Motor neuron (in vitro differentiated cells): Measurements from ENCODE around the gene ADRA2B. TPM values are rescaled to one million over a fixed set of nuclear protein-coding genes. Genes with fewer than 3 reads are reported as not detected.

Experiments used
- ATAC-seq, 8 experiments: fragments of 200-7000 bp; cut with Tn5 transposase; replicated peaks in 6 of 8; 2 replicates each; pipeline ENCODE4 v1.8.0; 2021; ENCODE audit warnings: mild to moderate bottlenecking in 8 of 8, moderate library complexity in 8 of 8
- H3K27ac ChIP-seq, 2 donors: fragments of 250-450 bp; sonication (Bioruptor Pico); 2 replicates each; pipeline ENCODE4 v1.9.0; 2021; ENCODE audit warnings: antibody characterized with exemption in 2 of 2, mild to moderate bottlenecking in 2 of 2, moderate library complexity in 1 of 2
- H3K4me1 ChIP-seq, 2 donors: fragments of 250-450 bp; sonication (Bioruptor Pico); replicated peaks in 1 of 2; 2 replicates each; pipeline ENCODE4 v1.6.1; 2021; ENCODE audit warnings: antibody characterized with exemption in 2 of 2, mild to moderate bottlenecking in 2 of 2, moderate library complexity in 1 of 2
- H3K4me3 ChIP-seq, 5 donors: fragments of 250-450 bp; sonication (Bioruptor Pico); 2 replicates each; pipeline ENCODE4 v1.9.0; 2021; ENCODE audit warnings: antibody characterized with exemption in 5 of 5, mild to moderate bottlenecking in 5 of 5, moderate library complexity in 4 of 5
- WGBS, 10 experiments: fragments of 450-650 bp; shearing (Covaris generic); methylation state at CpG; one replicate each; pipeline ENCODE4 v1.0.0; 2022; 5-methylcytosine and 5-hydroxymethylcytosine counted together
- in situ Hi-C, 9 experiments: fragments of 400-800 bp; cut with MboI; loops; one replicate each; pipeline ENCODE4 v1.15.0; 2021; ENCODE audit warnings: low sequenced_read_pairs in 9 of 9, low pct_unique_long_range_greater_than_20kb in 2 of 9; ENCODE audit not compliant: unreplicated experiment in 9 of 9
- total RNA-seq, 8 experiments: library from RNA; unstranded; fragments of 300-600 nt; gene quantifications; 2 replicates each; pipeline versions ENCODE4 v1.2.3 to v1.2.4, GENCODE V29; 2022

The ADRA2B gene
- total RNA-seq, 8 experiments from 2014 or later = 0.09 to 0.81 (median 0.20) TPM; not detected in 1

- H3K4me3 ChIP-seq = no peak overlapping the region
- ATAC-seq = peak in 5 of 8 experiments; percentile 19 to 74 (median 65)
- WGBS, 10 experiments = 9 to 55% (median 21%) methylated on average over 1 to 9 of the region's 17 CpGs; no CpG with 5 or more reads in 5 of the 10 experiments
- peaks cover 10 to 19% of the 10 kb centered on the region in 2 donors for H3K4me1 ChIP-seq
- in situ Hi-C loops = loop anchor here in 2 of 9 experiments (25.0 kb wide), 1 partner anchor 96 kb away; no protein-coding TSS in a partner anchor
- peak overlapping the region in 1 of 2 donors; percentile 83 for H3K27ac ChIP-seq
These were observed 7.6 kb downstream of the ADRA2B start for GRCh38 chr2:96108541-96109360.

- Histone ChIP-seq H3K4me3 (no peak overlapping the region), H3K4me1 (peaks cover 10 to 19% of the 10 kb centered on the region in 2 donors), H3K27ac (peak overlapping the region in 1 of 2 donors; percentile 83)
- 0 to 93% (median 40%) methylated on average over 1 to 2 of the region's 5 CpGs; no CpG with 5 or more reads in 6 of the 10 experiments for WGBS, 10 experiments
- peak in 2 of 8 experiments; percentile 20 to 32 for ATAC-seq
- in situ Hi-C loops = loop anchor here in 2 of 9 experiments (25.0 kb wide), 1 partner anchor 96 kb away; no protein-coding TSS in a partner anchor
These were observed 8.2 kb downstream of the ADRA2B start for GRCh38 chr2:96108151-96108540.

- 100% methylated on average over 1 of the region's 3 CpGs; no CpG with 5 or more reads in 9 of the 10 experiments for WGBS, 10 experiments
- H3K4me3 ChIP-seq = no peak overlapping the region
- ATAC-seq = no peak
- no peak overlapping the region for H3K27ac ChIP-seq
- in situ Hi-C loops = loop anchor here in 2 of 9 experiments (25.0 kb wide), 1 partner anchor 95 kb away; no protein-coding TSS in a partner anchor
- H3K4me1 ChIP-seq = peaks cover 10 to 19% of the 10 kb centered on the region in 2 donors
These were observed 8.7 kb downstream of the ADRA2B start for GRCh38 chr2:96107708-96108065.

GRCh38 chr2:96106991-96107707 is 9.2 kb downstream of the ADRA2B start:
- WGBS, 10 experiments = 60 to 92% (median 73%) methylated on average over 1 to 2 of the region's 9 CpGs; no CpG with 5 or more reads in 6 of the 10 experiments
- peaks cover 10 to 22% of the 10 kb centered on the region in 2 donors for H3K4me1 ChIP-seq
- in situ Hi-C loops = loop anchor here in 2 of 9 experiments (25.0 kb wide), 1 partner anchor 95 kb away; no protein-coding TSS in a partner anchor
- H3K27ac ChIP-seq = no peak overlapping the region
- no peak overlapping the region for H3K4me3 ChIP-seq
- no peak for ATAC-seq

- in situ Hi-C loops = loop anchor here in 2 of 9 experiments (25.0 kb wide), 1 partner anchor 94 kb away; no protein-coding TSS in a partner anchor
- Histone ChIP-seq H3K27ac (no peak overlapping the region), H3K4me3 (no peak overlapping the region), H3K4me1 (peaks cover 10 to 26% of the 10 kb centered on the region in 2 donors)
- no peak for ATAC-seq
- WGBS, 10 experiments = 33 to 100% (median 96%) methylated on average over 1 to 6 of the region's 8 CpGs; no CpG with 5 or more reads in 1 of the 10 experiments
These were observed 10.2 kb downstream of the ADRA2B start for GRCh38 chr2:96105994-96106715.

- WGBS, 10 experiments = 50 to 100% (median 59%) methylated on average over 1 to 2 of the region's 3 CpGs; no CpG with 5 or more reads in 6 of the 10 experiments
- H3K4me1 ChIP-seq = peaks cover 10 to 26% of the 10 kb centered on the region in 2 donors
- ATAC-seq = no peak
- no peak overlapping the region for H3K4me3 ChIP-seq
- H3K27ac ChIP-seq = no peak overlapping the region
- in situ Hi-C loops = loop anchor here in 2 of 9 experiments (25.0 kb wide), 1 partner anchor 93 kb away; no protein-coding TSS in a partner anchor
These were observed 11.0 kb downstream of the ADRA2B start for GRCh38 chr2:96105152-96105915.

- peaks cover 10 to 22% of the 10 kb centered on the region in 2 donors for H3K4me1 ChIP-seq
- 75% methylated on average over 1 of the region's 6 CpGs; no CpG with 5 or more reads in 9 of the 10 experiments for WGBS, 10 experiments
- H3K4me3 ChIP-seq = no peak overlapping the region
- in situ Hi-C loops = loop anchor here in 2 of 9 experiments (25.0 kb wide), 1 partner anchor 92 kb away; no protein-coding TSS in a partner anchor
- ATAC-seq = no peak
- no peak overlapping the region for H3K27ac ChIP-seq
These were observed 11.9 kb downstream of the ADRA2B start for GRCh38 chr2:96104487-96104861.

GRCh38 chr2:96103761-96104486 is 12.4 kb downstream of the ADRA2B start:
- in situ Hi-C loops = loop anchor here in 2 of 9 experiments (25.0 kb wide), 1 partner anchor 92 kb away; no protein-coding TSS in a partner anchor
- no peak for ATAC-seq
- 0 to 76% (median 37%) methylated on average over 1 to 2 of the region's 6 CpGs; no CpG with 5 or more reads in 7 of the 10 experiments for WGBS, 10 experiments
- no peak overlapping the region for H3K4me3 ChIP-seq
- H3K27ac ChIP-seq = no peak overlapping the region
- H3K4me1 ChIP-seq = peaks cover 7 to 22% of the 10 kb centered on the region in 2 donors

GRCh38 chr2:96103187-96103601 is 13.2 kb downstream of the ADRA2B start:
- in situ Hi-C loops = loop anchor here in 2 of 9 experiments (25.0 kb wide), 1 partner anchor 91 kb away; no protein-coding TSS in a partner anchor
- Histone ChIP-seq H3K27ac (no peak overlapping the region), H3K4me3 (no peak overlapping the region), H3K4me1 (peaks cover 7 to 22% of the 10 kb centered on the region in 2 donors)
- peak in 1 of 8 experiments; percentile 18 for ATAC-seq
- 56 to 100% (median 67%) methylated on average over 1 to 3 of the region's 8 CpGs; no CpG with 5 or more reads in 7 of the 10 experiments for WGBS, 10 experiments

GRCh38 chr2:96102596-96103186 is 13.7 kb downstream of the ADRA2B start:
- peaks cover 7 to 23% of the 10 kb centered on the region in 2 donors for H3K4me1 ChIP-seq
- no peak overlapping the region for H3K27ac ChIP-seq
- ATAC-seq = no peak
- in situ Hi-C loops = loop anchor here in 2 of 9 experiments (25.0 kb wide), 1 partner anchor 90 kb away; no protein-coding TSS in a partner anchor
- 80 to 100% (median 96%) methylated on average over 1 to 10 of the region's 15 CpGs; no CpG with 5 or more reads in 3 of the 10 experiments for WGBS, 10 experiments
- H3K4me3 ChIP-seq = no peak overlapping the region
